Hematopoietic multipotent progenitor cell treated with erythropoietin and hydrocortisone succinate and interleukin-3 and kit ligand, for 6 days (in vitro differentiated cells): ENCODE results near the gene PALMD.
A peak's percentile ranks its signal among the peaks of the same experiment; 100 is the strongest.

Experiments used
- DNase-seq: peaks from one replicate; pipeline ENCODE4 v3.0.0-alpha.2; 2015

Gene PALMD

GRCh38 chr1:99635664-99636063, 10.2 kb upstream of the PALMD start:
- DNase-seq = no peak

- no peak for DNase-seq
These were observed 9.2 kb upstream of the PALMD start for GRCh38 chr1:99636647-99637175.

GRCh38 chr1:99638853-99639252, 7.1 kb upstream of the PALMD start:
- no peak for DNase-seq

- DNase-seq = no peak
These were observed 6.5 kb upstream of the PALMD start for GRCh38 chr1:99639408-99639807.

- DNase-seq = no peak
These were observed 6.0 kb upstream of the PALMD start for GRCh38 chr1:99639945-99640344.

- DNase-seq = no peak
These were observed 5.2 kb upstream of the PALMD start for GRCh38 chr1:99640672-99641071.

GRCh38 chr1:99641558-99641957, 4.4 kb upstream of the PALMD start:
- no peak for DNase-seq

GRCh38 chr1:99642053-99642452, 3.9 kb upstream of the PALMD start:
- DNase-seq = no peak

- DNase-seq = no peak
These were observed 2.7 kb upstream of the PALMD start for GRCh38 chr1:99643021-99643779.

- peak; percentile 5 for DNase-seq
These were observed 1.5 kb upstream of the PALMD start for GRCh38 chr1:99644279-99645004.

GRCh38 chr1:99645203-99645602, 710 bp upstream of the PALMD start:
- DNase-seq = no peak

GRCh38 chr1:99646868-99647267, 955 bp downstream of the PALMD start:
- no peak for DNase-seq

- no peak for DNase-seq
These were observed 1.6 kb downstream of the PALMD start for GRCh38 chr1:99647490-99647889.

GRCh38 chr1:99648107-99648506, 2.2 kb downstream of the PALMD start:
- no peak for DNase-seq

- no peak for DNase-seq
These were observed 4.1 kb downstream of the PALMD start for GRCh38 chr1:99650030-99650429.

- no peak for DNase-seq
These were observed 5.0 kb downstream of the PALMD start for GRCh38 chr1:99650773-99651437.

GRCh38 chr1:99652881-99653281, 7.0 kb downstream of the PALMD start:
- no peak for DNase-seq

- no peak for DNase-seq
These were observed 9.5 kb downstream of the PALMD start for GRCh38 chr1:99655376-99655775.

GRCh38 chr1:99656701-99657100, 10.8 kb downstream of the PALMD start:
- no peak for DNase-seq

GRCh38 chr1:99657213-99658030, 11.5 kb downstream of the PALMD start:
- DNase-seq = no peak

GRCh38 chr1:99658031-99658290, 12.0 kb downstream of the PALMD start:
- no peak for DNase-seq

GRCh38 chr1:99659755-99660210, 13.9 kb downstream of the PALMD start:
- no peak for DNase-seq

- no peak for DNase-seq
These were observed 14.6 kb downstream of the PALMD start for GRCh38 chr1:99660496-99660895.
